Spleen (tissue), 11 donors: ENCODE measurements around the gene LRRC10B. TPM values are rescaled to one million over a fixed set of nuclear protein-coding genes. Genes with fewer than 3 reads are reported as not detected.

Experiments used
- DNase-seq: peaks from one replicate; pipeline ENCODE4 v3.0.0-alpha.2; 2020
- H3K27ac ChIP-seq, 8 donors: fragments of 200-600 bp; sonication (generic) in 7 of 8; 1 replicate in 4 of 8; 2 replicates in 4 of 8; pipeline versions ENCODE4 v1.5.0 to v1.8.0; 2016 to 2021; ENCODE audit warnings: inconsistent platforms in 4 of 8, mild to moderate bottlenecking in 4 of 8, moderate library complexity in 1 of 8
- H3K27me3 ChIP-seq, 7 donors: fragments of 200-600 bp; sonication (generic) in 6 of 7; replicated peaks in 1 of 7; 1 replicate in 4 of 7; 2 replicates in 3 of 7; pipeline versions ENCODE4 v1.5.0 to v1.8.0; 2016 to 2021; ENCODE audit warnings: inconsistent platforms in 3 of 7, mild to moderate bottlenecking in 1 of 7
- H3K36me3 ChIP-seq, 6 donors: fragments of 200-600 bp; sonication (generic) in 5 of 6; 1 replicate in 4 of 6; 2 replicates in 2 of 6; pipeline versions ENCODE4 v1.5.0 to v1.8.0; 2016 to 2021; ENCODE audit warnings: inconsistent platforms in 2 of 6
- H3K4me1 ChIP-seq, 6 donors: fragments of 200-600 bp; sonication (generic) in 5 of 6; 1 replicate in 3 of 6; 2 replicates in 3 of 6; pipeline versions ENCODE4 v1.5.0 to v1.8.0; 2016 to 2021; ENCODE audit warnings: inconsistent platforms in 3 of 6
- H3K4me3 ChIP-seq, 8 donors: fragments of 200-600 bp; sonication (generic) in 7 of 8; 1 replicate in 4 of 8; 2 replicates in 4 of 8; pipeline versions ENCODE4 v1.5.0 to v1.8.0; 2016 to 2021; ENCODE audit warnings: inconsistent platforms in 4 of 8, mild to moderate bottlenecking in 4 of 8, moderate library complexity in 2 of 8
- H3K9me3 ChIP-seq, 8 donors: fragments of 200-600 bp; sonication (generic) in 7 of 8; 1 replicate in 4 of 8; 2 replicates in 4 of 8; pipeline versions ENCODE4 v1.5.0 to v1.8.0; 2016 to 2021; ENCODE audit warnings: inconsistent platforms in 4 of 8
- CTCF ChIP-seq, 11 experiments: fragments of 200-600 bp in 7 of 11; fragments of 450-650 bp in 4 of 11; sonication (generic) in 4 of 11; IDR thresholded peaks in 8 of 11; conservative IDR thresholded peaks in 3 of 11; 1 replicate in 7 of 11; 2 replicates in 4 of 11; pipeline versions ENCODE4 v1.4.0 to v1.8.0; 2016 to 2021; ENCODE audit warnings: antibody characterized with exemption in 11 of 11, inconsistent platforms in 4 of 11, mild to moderate bottlenecking in 1 of 11
- POLR2A ChIP-seq, 3 donors: fragments of 450-650 bp; IDR thresholded peaks; one replicate each; pipeline ENCODE4 v1.5.1; 2017; ENCODE audit warnings: antibody characterized with exemption in 3 of 3, mild to moderate bottlenecking in 1 of 3
- POLR2AphosphoS5 ChIP-seq, 3 donors: sonication (generic); formaldehyde crosslinking; IDR thresholded peaks; one replicate each; pipeline ENCODE4 v1.5.1; 2017; ENCODE audit warnings: antibody characterized with exemption in 3 of 3
- WGBS, 5 donors: extraction: QIAGEN DNeasy Blood & Tissue Kit in 3 of 5; methylation state at CpG; one replicate each; pipeline versions ENCODE4 v1.1.5 to v1.1.7; 2013 to 2018; 5-methylcytosine and 5-hydroxymethylcytosine counted together
- intact Hi-C: fragments of 100-400 bp; cut with DNase I; formaldehyde crosslinking; loops from one replicate; pipeline ENCODE4 v1.15.0; 2023; ENCODE audit warnings: low total_unique reads
- polyA plus RNA-seq, 3 donors: library from polyadenylated mRNA; stranded (reverse); fragments of 200-250 nt; gene quantifications; one replicate each; pipeline ENCODE4 v1.2.1, GENCODE V29; 2013
- total RNA-seq, 7 donors: library from RNA; depleted of rRNA in 3 of 7; stranded (reverse); fragments of >200 nt in 3 of 7; fragmentation: NEBNext Ultra II Directional in 4 of 7; extraction: Animal tissue kit (Norgen Biotek cat#: 25700) in 4 of 7; gene quantifications; one replicate each; pipeline versions ENCODE4 v1.1.0 to v1.2.1, GENCODE V29; 2016 to 2021
- donor health status: healthy with polysubstance abuse.
- donor health status: DM: no; HTN: no; CAD: no; lungs with moderate emphysema.
- donor health status: DM: no; HTN: no; CAD: no.
- donor health status: Bipolar disorder and iron deficiency.
- donor health status: healthy.
- donor health status: DM: no; HTN: no; CAD: no.
- donor health status: DM: yes; HTN: yes; CAD: no.

The LRRC10B gene
- total and polyA plus RNA-seq, 10 donors: 0.27 to 0.82 (median 0.33) TPM; not detected in 4

GRCh38 chr11:61528114-61528513, 19.6 kb downstream of the LRRC10B start:
- H3K36me3 ChIP-seq: no peaks in the 10 kb centered on the region
- no peak overlapping the region for H3K27ac ChIP-seq
- H3K27me3 ChIP-seq: peaks cover 0 to 54% (median 0%) of the 10 kb centered on the region in 7 donors
- no peak for DNase-seq
- peaks cover 0 to 3% (median 0%) of the 10 kb centered on the region in 6 donors for H3K4me1 ChIP-seq
- intact Hi-C loops: no loop called here
- no peak for TF ChIP-seq POLR2A (IDR thresholded peaks at IDR 0.05)
- no peak for TF ChIP-seq POLR2AphosphoS5 (IDR thresholded peaks at IDR 0.05)
- no peak for TF ChIP-seq CTCF (IDR thresholded peaks at IDR 0.05 in 8 of 11, conservative IDR thresholded peaks at IDR 0.05 in 3 of 11)
- H3K9me3 ChIP-seq: no peaks in the 10 kb centered on the region
- no peak overlapping the region for H3K4me3 ChIP-seq
- 60 to 72% (median 68%) methylated on average over 10 to 14 of the region's 14 CpGs for WGBS, 5 donors

GRCh38 chr11:61529537-61530225, 21.1 kb downstream of the LRRC10B start:
- no peak overlapping the region for H3K4me3 ChIP-seq
- no peak for TF ChIP-seq CTCF (IDR thresholded peaks at IDR 0.05 in 8 of 11, conservative IDR thresholded peaks at IDR 0.05 in 3 of 11)
- TF ChIP-seq POLR2AphosphoS5 (IDR thresholded peaks at IDR 0.05): no peak
- no peak for TF ChIP-seq POLR2A (IDR thresholded peaks at IDR 0.05)
- peaks cover 0 to 3% (median 0%) of the 10 kb centered on the region in 6 donors for H3K4me1 ChIP-seq
- DNase-seq: no peak
- 84 to 93% (median 87%) methylated on average over 19 to 21 of the region's 21 CpGs for WGBS, 5 donors
- no peaks in the 10 kb centered on the region for H3K36me3 ChIP-seq
- peaks cover 0 to 52% (median 0%) of the 10 kb centered on the region in 7 donors for H3K27me3 ChIP-seq
- intact Hi-C loops: no loop called here
- no peaks in the 10 kb centered on the region for H3K9me3 ChIP-seq
- no peak overlapping the region for H3K27ac ChIP-seq

GRCh38 chr11:61531044-61531443, 22.5 kb downstream of the LRRC10B start:
- Histone ChIP-seq H3K36me3 (no peaks in the 10 kb centered on the region), H3K4me1 (peaks cover 0 to 3% (median 0%) of the 10 kb centered on the region in 6 donors), H3K27me3 (peaks cover 0 to 40% (median 0%) of the 10 kb centered on the region in 7 donors), H3K27ac (no peak overlapping the region), H3K9me3 (no peaks in the 10 kb centered on the region), H3K4me3 (no peak overlapping the region)
- intact Hi-C loops: no loop called here
- DNase-seq: no peak
- WGBS, 5 donors: 46 to 60% (median 50%) methylated on average over 3 of the region's 3 CpGs
- no peak for TF ChIP-seq POLR2A (IDR thresholded peaks at IDR 0.05)
- TF ChIP-seq POLR2AphosphoS5 (IDR thresholded peaks at IDR 0.05): no peak
- no peak for TF ChIP-seq CTCF (IDR thresholded peaks at IDR 0.05 in 8 of 11, conservative IDR thresholded peaks at IDR 0.05 in 3 of 11)

GRCh38 chr11:61532134-61533038, 23.8 kb downstream of the LRRC10B start:
- TF ChIP-seq POLR2AphosphoS5 (IDR thresholded peaks at IDR 0.05) (no peak), CTCF (IDR thresholded peaks at IDR 0.05 in 8 of 11, conservative IDR thresholded peaks at IDR 0.05 in 3 of 11) (peak in 9 of 11 experiments; percentile 46 to 86 (median 71)), POLR2A (IDR thresholded peaks at IDR 0.05) (no peak)
- no peak for DNase-seq
- Histone ChIP-seq H3K27me3 (peaks cover 0 to 39% (median 0%) of the 10 kb centered on the region in 7 donors), H3K27ac (no peak overlapping the region), H3K4me3 (no peak overlapping the region), H3K4me1 (no peaks in the 10 kb centered on the region), H3K36me3 (no peaks in the 10 kb centered on the region), H3K9me3 (no peaks in the 10 kb centered on the region)
- intact Hi-C loops: no loop called here
- 59 to 82% (median 74%) methylated on average over 9 to 10 of the region's 10 CpGs for WGBS, 5 donors
